Fibroblast of skin of right biceps (primary cell): Measurements from ENCODE around the gene CDYL2.

Experiments used
- DNase-seq: peaks from one replicate; pipeline ENCODE4 v3.0.0-alpha.2; 2013

The CDYL2 gene

DNA sequence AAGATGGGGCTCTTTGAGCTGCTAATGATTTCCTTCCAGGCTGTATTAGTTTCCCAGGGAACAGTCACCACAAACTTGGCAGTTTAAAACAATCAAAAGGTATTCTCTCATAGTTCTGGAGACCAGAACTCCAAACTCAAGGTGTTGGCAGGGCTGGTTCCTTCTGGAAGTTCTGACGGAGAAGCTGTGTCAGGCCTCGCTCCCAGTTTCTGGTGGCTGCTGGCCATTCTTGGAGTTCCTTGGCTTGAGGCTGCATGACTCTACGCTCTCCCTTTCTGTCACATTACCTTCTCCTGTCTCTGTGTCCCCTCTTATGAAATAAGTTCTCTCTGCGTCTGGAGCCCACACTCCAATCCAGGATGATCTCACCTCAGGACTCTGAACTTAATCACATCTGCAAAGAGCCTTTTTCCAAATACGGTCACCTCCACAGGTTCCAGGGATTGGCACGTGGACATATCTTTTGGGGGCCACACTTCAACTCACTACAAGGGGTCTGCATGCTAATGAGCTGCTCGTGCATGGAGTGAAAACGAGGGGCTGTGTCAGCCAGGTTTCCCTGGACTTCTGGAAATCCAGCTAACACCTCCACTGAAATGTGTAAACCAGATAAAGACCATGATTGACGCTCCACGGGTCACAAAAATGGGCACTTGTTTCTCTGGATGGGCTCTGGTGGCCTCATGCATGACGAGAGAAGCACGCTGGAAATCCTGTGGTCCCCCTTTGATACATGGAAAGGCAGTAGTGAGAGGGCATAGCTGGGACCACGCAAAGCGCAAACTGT is 185.3 kb downstream of the CDYL2 start:
- no peak for DNase-seq

- DNase-seq, result no peak
Measured at GRCh38 chr16:80616362-80616761, 188.0 kb downstream of the CDYL2 start.

DNA sequence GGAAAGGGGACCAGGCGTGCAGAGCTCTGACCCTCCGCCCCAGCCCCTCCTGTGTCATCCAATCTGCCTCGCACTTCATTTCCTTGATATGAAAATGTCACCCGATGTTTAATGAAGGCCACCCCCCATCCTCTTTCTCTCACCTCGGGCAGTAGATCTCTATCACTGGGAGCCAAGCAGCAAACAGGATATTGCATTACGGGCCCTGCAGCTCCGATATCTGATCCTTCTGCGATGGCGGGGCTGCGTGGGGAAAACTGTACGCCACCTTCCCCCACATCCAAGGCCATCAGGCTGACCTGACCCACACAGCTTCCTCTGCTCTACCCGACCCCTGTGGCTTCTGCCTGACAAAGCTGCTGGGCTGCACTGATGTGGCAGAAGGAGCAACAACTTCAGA is 188.7 kb downstream of the CDYL2 start:
- DNase-seq, result no peak

- DNase-seq, result peak; percentile 95
Measured at GRCh38 chr16:80614908-80615671, 189.3 kb downstream of the CDYL2 start.

DNA sequence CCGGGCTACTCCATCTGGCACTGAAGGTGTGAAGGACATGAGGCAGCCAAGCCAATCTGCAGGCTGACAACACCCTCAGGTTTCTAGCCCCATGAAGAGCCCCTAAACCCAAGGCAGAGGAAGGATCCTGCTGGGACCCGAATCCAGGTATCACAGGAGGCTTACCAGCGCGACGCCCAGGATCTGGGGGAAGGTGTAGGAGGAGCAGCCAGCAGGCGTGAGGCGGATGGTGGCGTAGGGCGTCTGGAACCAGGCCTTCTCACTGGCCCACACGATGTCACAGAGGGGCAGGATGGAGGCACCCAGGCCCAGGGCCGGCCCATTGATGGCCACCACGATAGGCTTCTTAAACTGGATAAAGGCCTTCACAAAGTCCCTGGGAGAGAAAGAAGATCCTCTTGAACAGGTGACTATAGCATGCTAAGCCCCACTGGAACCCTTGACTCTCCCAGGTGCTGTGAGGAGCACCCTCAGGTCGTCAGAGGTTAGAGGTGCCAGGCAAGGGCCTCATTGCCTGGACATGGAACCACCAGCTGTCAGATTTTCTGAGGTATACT is 191.9 kb downstream of the CDYL2 start:
- no peak for DNase-seq

DNA sequence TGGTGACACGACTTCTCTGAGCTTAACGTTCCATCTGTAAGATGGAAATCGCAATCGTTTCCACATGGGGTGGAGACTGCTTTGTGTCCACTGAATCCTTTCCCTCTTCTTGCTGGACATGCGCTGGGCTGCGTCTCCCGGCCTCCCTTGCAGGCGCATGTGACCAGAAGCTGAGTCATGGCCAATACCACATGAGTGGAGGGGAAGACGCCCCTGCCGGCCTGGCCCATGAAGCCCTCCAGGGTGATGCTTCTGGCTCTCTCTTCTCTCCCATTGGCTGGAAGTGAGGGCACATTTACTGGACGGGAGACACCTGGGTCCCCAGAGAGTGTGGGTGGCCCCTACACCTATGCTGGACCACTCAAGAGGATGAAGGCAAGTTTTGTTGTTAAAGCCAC is 192.5 kb downstream of the CDYL2 start:
- DNase-seq, result no peak

DNA sequence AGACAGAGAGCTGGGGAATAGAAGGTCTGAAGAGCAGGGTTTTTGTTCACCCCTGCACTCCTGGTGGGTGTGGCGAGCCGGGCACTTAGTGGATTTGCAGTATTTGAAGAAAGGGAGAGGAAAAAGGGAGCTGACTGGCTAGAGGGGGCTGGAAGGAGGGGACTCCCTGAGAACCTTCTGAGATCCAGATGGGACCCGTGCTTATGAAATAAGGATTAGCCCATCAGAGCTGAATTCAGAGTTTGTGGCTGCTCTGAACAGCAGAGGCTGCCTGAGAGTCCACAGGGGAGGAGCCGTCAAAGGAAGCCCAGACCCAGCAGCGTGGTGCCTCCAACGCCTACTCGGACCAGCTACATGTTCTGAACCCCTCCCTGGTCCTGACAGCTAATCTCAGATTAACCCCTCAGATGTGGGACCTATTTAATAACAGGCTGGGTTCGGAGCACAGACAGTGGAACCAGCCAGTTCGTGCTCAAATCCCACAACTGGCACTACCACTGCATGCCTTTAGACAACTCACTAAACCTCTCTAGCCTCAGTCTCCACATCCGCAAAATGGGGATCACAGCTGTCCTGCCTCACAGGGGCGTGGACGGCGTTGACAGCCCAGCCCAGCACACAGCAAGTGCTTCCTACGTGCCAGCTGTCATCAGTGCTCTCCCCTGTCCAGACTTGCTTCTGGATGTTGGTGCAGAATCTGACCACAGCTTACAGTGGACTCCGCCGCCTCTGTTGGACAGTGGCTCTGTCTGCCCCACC is 193.0 kb downstream of the CDYL2 start:
- DNase-seq, result no peak

GRCh38 chr16:80610481-80611156 is 193.8 kb downstream of the CDYL2 start:
- no peak for DNase-seq

DNA sequence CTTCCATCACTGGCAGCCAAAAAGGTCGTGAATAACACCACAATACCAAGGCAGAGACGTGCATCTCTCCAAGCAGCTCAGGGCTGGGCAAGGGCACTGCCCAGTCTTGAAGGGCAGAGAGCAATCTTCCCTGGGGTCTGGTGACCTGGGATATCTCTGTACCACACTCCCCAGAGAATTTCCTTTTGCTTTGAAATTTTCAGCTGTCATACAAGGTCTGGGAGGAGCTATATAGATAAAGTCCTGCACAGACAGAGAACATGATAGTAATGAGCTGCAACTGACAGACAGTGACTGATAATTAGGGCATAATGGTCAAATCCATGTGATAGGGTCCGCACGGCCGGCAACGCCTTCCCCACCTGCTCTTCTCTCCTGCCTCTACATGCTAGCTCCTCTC is 195.5 kb downstream of the CDYL2 start:
- no peak for DNase-seq

- DNase-seq, result no peak
Measured at GRCh38 chr16:80607204-80607603, 197.2 kb downstream of the CDYL2 start.

- DNase-seq, result no peak
Measured at GRCh38 chr16:80606221-80606766, 198.1 kb downstream of the CDYL2 start.

DNA sequence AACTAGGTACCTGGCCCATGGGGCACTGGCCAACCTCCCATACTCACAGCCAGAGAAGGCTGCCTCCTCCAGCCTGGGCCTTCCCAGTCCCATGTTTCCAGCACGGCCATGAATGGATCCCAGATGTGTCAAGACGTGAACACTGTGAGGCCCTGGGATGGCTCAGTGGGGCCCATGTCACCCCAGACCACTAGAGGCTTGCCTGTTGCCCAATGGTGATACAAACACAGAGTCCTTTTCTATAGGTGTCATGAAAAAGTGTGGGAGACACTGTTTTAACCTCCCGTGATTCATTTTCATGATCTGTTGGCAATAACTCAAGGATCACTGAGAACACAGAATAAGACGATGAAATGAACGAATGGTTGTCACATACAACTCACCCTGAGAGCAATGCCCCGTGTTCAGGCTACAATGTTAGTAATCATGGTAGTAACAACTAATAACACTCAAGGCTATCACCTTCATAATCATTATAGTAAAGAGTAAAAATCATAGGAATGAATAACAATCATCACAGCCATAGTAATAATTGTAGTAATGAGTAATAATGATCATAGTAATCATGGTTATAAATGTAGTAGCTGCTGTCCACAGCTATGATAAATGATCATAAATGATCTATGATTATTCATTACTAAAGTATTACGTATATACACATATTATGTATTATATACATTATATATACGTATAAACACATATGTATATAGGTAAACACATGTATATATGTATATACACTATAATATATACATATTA is 199.6 kb downstream of the CDYL2 start:
- DNase-seq, result no peak

DNA sequence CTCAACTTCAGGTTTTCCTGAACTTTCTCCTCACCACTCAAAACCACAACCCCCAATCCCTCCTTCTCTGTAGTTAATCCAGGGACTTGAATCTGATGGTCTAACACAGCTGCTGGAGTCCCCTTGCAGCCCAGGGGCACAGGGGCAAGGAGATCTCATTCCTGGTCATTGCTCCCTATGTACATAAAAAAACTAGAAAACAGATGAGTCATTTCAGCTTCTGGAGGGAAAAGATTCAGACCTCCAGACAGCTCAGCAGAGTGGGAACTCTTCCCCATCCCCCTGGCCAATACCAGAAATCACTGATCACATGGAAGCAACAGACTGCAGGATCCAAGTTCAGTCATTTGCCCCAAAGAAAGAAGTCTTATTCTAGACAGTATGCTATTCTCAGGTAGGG is 201.5 kb downstream of the CDYL2 start:
- DNase-seq, result peak; percentile 35

GRCh38 chr16:80601182-80601581 is 203.2 kb downstream of the CDYL2 start:
- no peak for DNase-seq

DNA sequence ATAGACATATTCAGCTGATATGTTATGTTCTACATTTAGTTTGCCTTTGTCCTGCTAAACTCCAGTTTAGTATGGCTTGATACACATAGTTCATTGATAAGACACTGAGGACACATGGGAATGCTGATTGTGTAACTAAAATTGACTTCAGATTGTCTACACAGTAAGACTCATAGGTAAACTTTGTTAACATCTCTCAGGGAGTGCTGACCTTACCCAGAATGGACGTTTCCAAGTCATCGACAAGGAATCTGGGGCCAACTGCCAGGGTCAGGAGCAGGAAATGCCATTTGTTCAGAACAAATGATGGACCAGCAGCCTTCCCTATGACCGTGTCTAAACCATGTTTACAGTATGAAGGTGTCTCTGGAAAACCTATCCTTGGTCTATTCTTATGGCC is 204.9 kb downstream of the CDYL2 start:
- DNase-seq, result peak; percentile 44

DNA sequence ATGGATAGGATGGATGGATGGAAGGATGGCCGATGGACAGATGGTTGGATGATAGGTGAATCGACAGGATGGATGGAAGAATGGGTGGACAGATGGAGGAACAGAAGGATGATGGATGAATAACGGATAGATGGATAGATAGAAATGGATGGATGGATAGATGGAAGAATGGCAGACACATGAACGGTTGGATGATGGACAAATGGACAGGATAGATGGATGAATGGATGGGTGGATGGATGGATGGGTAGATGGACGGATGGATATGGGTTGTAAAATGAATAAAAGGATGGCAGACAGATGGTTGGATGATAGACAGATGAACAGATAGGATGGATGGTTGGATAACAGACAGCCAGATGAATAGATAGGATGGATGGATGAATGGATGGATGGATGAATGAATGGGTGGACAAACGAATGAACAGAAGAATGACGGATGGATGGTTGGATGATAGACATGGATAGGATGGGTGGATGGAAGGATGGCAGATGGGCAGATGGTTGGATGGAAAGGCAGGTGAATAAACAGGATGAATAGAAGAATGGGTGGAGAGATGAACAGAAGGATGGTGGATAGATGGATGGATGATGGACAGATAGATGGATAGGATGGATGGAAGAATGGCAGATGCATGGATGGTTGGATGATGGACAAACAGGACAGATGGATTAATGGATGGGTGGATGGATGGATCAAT is 207.7 kb downstream of the CDYL2 start:
- no peak for DNase-seq

- peak; percentile 43 for DNase-seq
Measured at GRCh38 chr16:80594756-80595155, 209.6 kb downstream of the CDYL2 start.

DNA sequence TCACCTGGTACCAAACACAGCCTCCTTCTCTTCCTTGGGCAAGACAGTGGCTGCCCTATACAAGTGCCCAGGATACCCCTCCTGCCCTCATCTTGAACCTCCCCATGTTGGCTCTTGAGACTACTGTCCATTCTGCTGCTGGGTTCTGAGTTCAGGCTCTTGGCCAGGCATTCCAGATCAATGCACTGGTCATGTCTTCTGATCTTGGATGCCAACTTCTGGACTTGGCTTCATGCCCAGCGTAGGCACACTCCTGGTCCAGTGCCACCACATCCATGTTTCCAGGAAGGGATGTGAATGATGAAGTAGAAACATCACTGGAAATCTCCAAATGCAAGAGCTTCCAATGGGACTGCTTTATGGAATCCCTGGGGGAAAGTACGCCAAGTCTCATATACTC is 212.1 kb downstream of the CDYL2 start:
- no peak for DNase-seq

- no peak for DNase-seq
Measured at GRCh38 chr16:80591071-80591915, 213.1 kb downstream of the CDYL2 start.

- DNase-seq, result no peak
Measured at GRCh38 chr16:80587071-80587470, 217.3 kb downstream of the CDYL2 start.
